Psoas muscle (tissue), 8 donors: Measurements from ENCODE around the gene SLC25A34. TPM values are rescaled to one million over a fixed set of nuclear protein-coding genes. Genes with fewer than 3 reads are reported as not detected.
A peak's percentile ranks its signal among the peaks of the same experiment; 100 is the strongest.

ENCODE experiments used
- ATAC-seq, 4 donors: fragments of 200-7000 bp; cut with Tn5 transposase; one replicate each; pipeline ENCODE4 v1.9.1; 2020; ENCODE audit warnings: moderate library complexity in 3 of 4, mild to moderate bottlenecking in 2 of 4
- DNase-seq, 2 donors: peaks; one replicate each; pipeline ENCODE4 v3.0.0-alpha.2; 2020
- H3K27ac ChIP-seq: fragments of 200-600 bp; one replicate; pipeline ENCODE4 v1.8.0; 2022
- H3K27me3 ChIP-seq, 3 donors: fragments of 200-600 bp in 1 of 3; one replicate each; pipeline versions ENCODE4 v1.6.1 to v1.8.0; 2013 to 2022; ENCODE audit warnings: low read length in 2 of 3, mild to moderate bottlenecking in 2 of 3, moderate library complexity in 1 of 3; ENCODE audit not compliant: insufficient read depth in 3 of 3
- H3K36me3 ChIP-seq, 2 donors: fragments of 200-600 bp in 1 of 2; one replicate each; pipeline versions ENCODE4 v1.6.1 to v1.8.0; 2013 to 2022; ENCODE audit warnings: low read depth in 1 of 2, mild to moderate bottlenecking in 1 of 2, moderate library complexity in 1 of 2; ENCODE audit not compliant: insufficient read depth in 1 of 2
- H3K4me1 ChIP-seq: fragments of 200-600 bp; one replicate; pipeline ENCODE4 v1.8.0; 2022
- H3K4me3 ChIP-seq: fragments of 200-600 bp; one replicate; pipeline ENCODE4 v1.8.0; 2022; ENCODE audit warnings: mild to moderate bottlenecking
- H3K9me3 ChIP-seq: fragments of 200-600 bp; one replicate; pipeline ENCODE4 v1.8.0; 2022
- CTCF ChIP-seq: fragments of 200-600 bp; IDR thresholded peaks from one replicate; pipeline ENCODE4 v1.8.0; 2022; ENCODE audit warnings: antibody characterized with exemption
- WGBS, 3 donors: extraction: QIAGEN DNeasy Blood & Tissue Kit; methylation state at CpG; one replicate each; pipeline versions ENCODE4 v1.1.6 to v1.1.7; 2013; 5-methylcytosine and 5-hydroxymethylcytosine counted together
- intact Hi-C, 2 donors: fragments of 100-400 bp; cut with DNase I; formaldehyde crosslinking; loops; one replicate each; pipeline versions ENCODE4 v1.11.0 to v1.14.2; 2022
- polyA plus RNA-seq, 3 donors: library from polyadenylated mRNA; stranded (reverse); fragments of 200-250 nt; gene quantifications; one replicate each; pipeline ENCODE4 v1.2.3, GENCODE V29; 2013
- total RNA-seq, 4 donors: library from RNA; stranded (reverse); fragmentation: NEBNext Ultra II Directional in 2 of 4; extraction: Animal tissue kit (Norgen Biotek cat#: 25700) in 2 of 4; gene quantifications; one replicate each; pipeline versions ENCODE4 v1.2.1 to v1.2.4, GENCODE V29; 2021 to 2023
- donor health status: healthy with polysubstance abuse.
- donor health status: DM: no; HTN: no; CAD: no; lungs with moderate emphysema.
- donor health status: Bipolar disorder and iron deficiency.
- donor health status: healthy.
- donor health status: DM: yes; HTN: yes; CAD: no.
- donor health status: DM: no; HTN: no; CAD: no.
- donor health status: DM: no; HTN: no; CAD: no.
- donor health status: DM: yes; HTN: yes; CAD: no.

Gene SLC25A34
- total and polyA plus RNA-seq, 7 donors: 1.3 to 48.2 (median 10.1) TPM

- Histone ChIP-seq H3K4me1 (peaks cover 19% of the 10 kb centered on the region), H3K4me3 (no peak overlapping the region), H3K9me3 (no peaks in the 10 kb centered on the region), H3K27ac (peak overlapping the region; percentile 95), H3K27me3 (no peaks in the 10 kb centered on the region), H3K36me3 (peaks cover 0 to 50% of the 10 kb centered on the region in 2 donors)
- intact Hi-C loops: loop anchor here (5.0 kb wide), 2 partner anchors 153 to 208 kb away; partner anchors contain the start of gene DNAJC16 (in 1 of the 2)
- WGBS, 3 donors: 42 to 49% (median 45%) methylated on average over 11 to 12 of the region's 12 CpGs
- ATAC-seq: peak; percentile 10 to 27 (median 14)
- no peak for TF ChIP-seq CTCF
- DNase-seq: peak in 1 of 2 donors; percentile 58
Observed at GRCh38 chr1:15735304-15736037, 587 bp upstream of the SLC25A34 start.

- DNase-seq (peak in 1 of 2 donors; percentile 58), ATAC-seq (peak in 3 of 4 donors; percentile 2 to 30 (median 12))
- intact Hi-C loops: loop anchor here (5.0 kb wide), 2 partner anchors 155 to 210 kb away; partner anchors contain the start of gene DNAJC16 (in 1 of the 2)
- 22 to 26% (median 25%) methylated on average over 6 of the region's 6 CpGs for WGBS, 3 donors
- Histone ChIP-seq H3K4me3 (peak overlapping the region; percentile 70), H3K27me3 (no peaks in the 10 kb centered on the region), H3K9me3 (no peaks in the 10 kb centered on the region), H3K36me3 (peaks cover 0 to 36% of the 10 kb centered on the region in 2 donors), H3K4me1 (peaks cover 23% of the 10 kb centered on the region), H3K27ac (peak overlapping the region; percentile 95)
- TF ChIP-seq CTCF: no peak
Observed at GRCh38 chr1:15736892-15737261, 819 bp downstream of the SLC25A34 start.

GRCh38 chr1:15737324-15738319 is 1.6 kb downstream of the SLC25A34 start:
- peak overlapping the region; percentile 95 for H3K27ac ChIP-seq
- H3K9me3 ChIP-seq: no peaks in the 10 kb centered on the region
- 32 to 46% (median 36%) methylated on average over 19 to 20 of the region's 20 CpGs for WGBS, 3 donors
- intact Hi-C loops: loop anchor here (5.0 kb wide), 2 partner anchors 155 to 210 kb away; partner anchors contain the start of gene DNAJC16 (in 1 of the 2)
- H3K27me3 ChIP-seq: no peaks in the 10 kb centered on the region
- no peak for TF ChIP-seq CTCF
- H3K36me3 ChIP-seq: peaks cover 0 to 28% of the 10 kb centered on the region in 2 donors
- peaks cover 23% of the 10 kb centered on the region for H3K4me1 ChIP-seq
- DNase-seq (peak in 1 of 2 donors; percentile 57), ATAC-seq (no peak)
- H3K4me3 ChIP-seq: peak overlapping the region; percentile 70

GRCh38 chr1:15738416-15739113 is 2.5 kb downstream of the SLC25A34 start:
- intact Hi-C loops: loop anchor here (5.0 kb wide), 2 partner anchors 156 to 211 kb away; partner anchors contain the start of gene DNAJC16 (in 1 of the 2)
- Histone ChIP-seq H3K27me3 (no peaks in the 10 kb centered on the region), H3K9me3 (no peaks in the 10 kb centered on the region), H3K4me1 (peaks cover 23% of the 10 kb centered on the region), H3K27ac (peak overlapping the region; percentile 95), H3K4me3 (peak overlapping the region; percentile 70), H3K36me3 (peaks cover 0 to 19% of the 10 kb centered on the region in 2 donors)
- DNase-seq: peak in 1 of 2 donors; percentile 62
- TF ChIP-seq CTCF: no peak
- WGBS, 3 donors: 52 to 61% (median 53%) methylated on average over 14 to 15 of the region's 15 CpGs
- ATAC-seq: peak in 1 of 4 donors; percentile 6
